Upper lobe of left lung (tissue), 4 donors: ENCODE results near the gene USH1C.

ENCODE experiments used
- CTCF ChIP-seq, 6 experiments: fragments of 450-650 bp in 4 of 6; fragments of 200-600 bp in 2 of 6; sonication (generic) in 2 of 6; IDR thresholded peaks; one replicate each; pipeline ENCODE4 v1.5.1; 2016 to 2019; ENCODE audit warnings: antibody characterized with exemption in 6 of 6
- EP300 ChIP-seq, 4 donors: sonication (generic); formaldehyde crosslinking; IDR thresholded peaks; one replicate each; pipeline ENCODE4 v1.5.1; 2017; ENCODE audit warnings: antibody characterized with exemption in 4 of 4, control low read depth in 2 of 4
- POLR2A ChIP-seq, 4 donors: fragments of 450-650 bp; IDR thresholded peaks; one replicate each; pipeline ENCODE4 v1.5.1; 2016 to 2017; ENCODE audit warnings: antibody characterized with exemption in 4 of 4, mild to moderate bottlenecking in 2 of 4

- no peak for TF ChIP-seq CTCF (IDR thresholded peaks at IDR 0.05)
- TF ChIP-seq EP300 (IDR thresholded peaks at IDR 0.05), result no peak
- no peak for TF ChIP-seq POLR2A (IDR thresholded peaks at IDR 0.05)
Measured at GRCh38 chr11:17459236-17459896, 84.8 kb downstream of the USH1C start.
